Naive B cell (primary cell): Measurements from ENCODE around the gene TEX14. TPM values are rescaled to one million over a fixed set of nuclear protein-coding genes. Genes with fewer than 3 reads are reported as not detected.

Source experiments
- ATAC-seq, 2 donors: fragments of 150-1000 bp; cut with Tn5 transposase; 2 replicates each; pipeline ENCODE4 v1.10.0; 2021; ENCODE audit warnings: low read depth in 2 of 2, mild to moderate bottlenecking in 2 of 2, moderate library complexity in 2 of 2
- DNase-seq: peaks from one replicate; pipeline ENCODE4 v3.0.0; 2022
- H3K27ac Mint-ChIP-seq, 6 donors: one replicate each; pipeline ENCODE4 v1.8.0; 2020 to 2022; ENCODE audit warnings: mild to moderate bottlenecking in 6 of 6, mixed read lengths in 6 of 6, moderate library complexity in 5 of 6, inconsistent platforms in 2 of 6
- H3K27me3 Mint-ChIP-seq, 3 donors: one replicate each; pipeline ENCODE4 v1.8.0; 2021 to 2022; ENCODE audit warnings: mixed read lengths in 3 of 3, mild to moderate bottlenecking in 1 of 3
- H3K36me3 Mint-ChIP-seq, 2 donors: one replicate each; pipeline ENCODE4 v1.8.0; 2020 to 2022; ENCODE audit warnings: mixed read lengths in 2 of 2, inconsistent platforms in 1 of 2, mild to moderate bottlenecking in 1 of 2
- H3K4me1 Mint-ChIP-seq, 3 donors: one replicate each; pipeline ENCODE4 v1.8.0; 2020 to 2022; ENCODE audit warnings: mixed read lengths in 3 of 3, inconsistent platforms in 1 of 3, mild to moderate bottlenecking in 1 of 3, moderate library complexity in 1 of 3
- H3K4me3 Mint-ChIP-seq, 8 donors: one replicate each; pipeline ENCODE4 v1.8.0; 2020 to 2022; ENCODE audit warnings: mild to moderate bottlenecking in 8 of 8, mixed read lengths in 8 of 8, moderate library complexity in 8 of 8, inconsistent platforms in 2 of 8
- H3K9me3 Mint-ChIP-seq, 7 donors: one replicate each; pipeline ENCODE4 v1.8.0; 2020 to 2022; ENCODE audit warnings: mixed read lengths in 7 of 7, mild to moderate bottlenecking in 5 of 7, inconsistent platforms in 2 of 7, moderate library complexity in 1 of 7
- polyA plus RNA-seq, 6 donors: library from polyadenylated mRNA; unstranded; fragments of 300-500 nt; fragmentation: Illumina TruSeq; gene quantifications; one replicate each; pipeline ENCODE4 v1.2.3, GENCODE V29; 2021; ENCODE audit warnings: low read depth in 6 of 6

TEX14 gene
- polyA plus RNA-seq, 6 donors from 2014 or later: 0.26 to 1.0 (median 0.44) TPM; not detected in 3

DNA sequence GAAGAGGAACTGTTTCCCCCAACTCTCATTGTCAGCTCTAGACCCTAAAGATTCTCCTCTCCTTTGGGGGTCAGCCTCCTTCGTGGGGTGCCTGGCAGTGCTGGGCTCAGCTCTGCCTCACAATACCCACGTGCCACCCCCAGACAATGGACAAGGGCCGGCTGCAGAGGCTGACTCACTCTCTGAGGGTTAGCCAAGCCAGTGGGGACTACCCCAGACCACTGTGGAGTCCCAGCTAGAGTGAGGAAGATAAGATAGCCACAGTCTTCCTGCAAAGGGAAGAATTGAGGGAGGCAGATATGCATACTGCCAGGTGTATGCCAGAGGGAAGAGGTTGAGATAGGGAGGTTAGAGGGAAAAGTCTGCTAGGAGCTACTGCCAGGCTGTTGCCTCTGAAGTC, 163.9 kb downstream of the TEX14 start:
- Mint-ChIP-seq H3K4me1 (peaks cover 7 to 18% (median 11%) of the 10 kb centered on the region in 3 donors), H3K36me3 (no peaks in the 10 kb centered on the region)
- no peak for DNase-seq

DNA sequence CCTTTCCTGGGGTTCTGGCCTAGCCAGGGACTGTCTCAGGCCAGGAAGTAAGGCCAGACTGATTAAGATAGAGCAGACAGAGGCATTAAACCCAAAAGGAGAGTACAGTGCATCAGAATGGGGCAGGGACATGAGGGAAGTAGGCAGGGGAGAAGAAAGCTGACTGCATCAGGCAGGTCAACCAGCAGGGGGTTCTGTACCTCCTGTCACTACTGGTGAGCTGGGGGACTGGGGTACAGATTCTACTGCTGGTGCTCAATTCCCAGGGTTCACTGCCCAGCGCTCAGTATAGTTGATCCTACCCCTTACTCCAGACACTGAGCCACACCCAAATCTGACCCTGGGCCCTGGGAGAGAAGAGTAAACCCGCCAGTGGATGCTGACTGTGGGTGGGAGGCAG, 164.5 kb downstream of the TEX14 start:
- H3K36me3 Mint-ChIP-seq: no peaks in the 10 kb centered on the region
- ATAC-seq (no peak), DNase-seq (no peak)
- peak overlapping the region in 5 of 6 donors; percentile 43 to 89 (median 60) for H3K27ac Mint-ChIP-seq
- H3K27me3 Mint-ChIP-seq: peaks cover 2 to 25% (median 22%) of the 10 kb centered on the region in 3 donors
- no peak overlapping the region for H3K4me3 Mint-ChIP-seq
- H3K9me3 Mint-ChIP-seq: no peaks in the 10 kb centered on the region
- H3K4me1 Mint-ChIP-seq: peaks cover 4 to 11% (median 7%) of the 10 kb centered on the region in 3 donors

More for the DNA sequence above, 163.9 kb downstream of the TEX14 start:
- Mint-ChIP-seq H3K27me3 (peaks cover 5 to 32% (median 28%) of the 10 kb centered on the region in 3 donors), H3K27ac (peak overlapping the region in 1 of 6 donors; percentile 90), H3K9me3 (no peaks in the 10 kb centered on the region), H3K4me3 (peak overlapping the region in 1 of 8 donors; percentile 12)
- no peak for ATAC-seq

DNA sequence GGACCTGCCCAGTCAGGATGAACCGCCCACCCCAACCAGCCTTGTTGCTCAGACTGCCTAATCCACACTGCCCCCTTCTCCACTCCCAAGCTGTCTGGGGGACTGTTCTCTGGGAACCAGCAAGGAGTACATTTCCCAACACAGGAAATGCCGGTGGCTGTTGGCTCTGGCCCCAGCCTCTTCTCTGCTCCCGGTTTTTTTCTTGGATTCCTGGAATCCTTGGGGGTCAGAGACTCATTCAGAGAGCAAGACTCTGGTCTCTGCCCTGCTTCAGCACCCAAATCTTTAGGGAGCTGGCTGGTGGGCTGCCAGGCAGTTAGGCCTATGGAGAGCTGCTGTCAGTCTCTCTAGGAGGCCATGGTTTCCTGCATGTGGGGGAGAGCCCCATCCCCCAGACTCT, 166.6 kb downstream of the TEX14 start:
- H3K4me3 Mint-ChIP-seq: peak overlapping the region in 1 of 8 donors; percentile 37
- no peaks in the 10 kb centered on the region for H3K9me3 Mint-ChIP-seq
- ATAC-seq: no peak
- no peak for DNase-seq
- H3K4me1 Mint-ChIP-seq: peaks cover 2 to 9% (median 7%) of the 10 kb centered on the region in 3 donors
- peaks cover 0 to 23% (median 21%) of the 10 kb centered on the region in 3 donors for H3K27me3 Mint-ChIP-seq
- H3K36me3 Mint-ChIP-seq: no peaks in the 10 kb centered on the region
- H3K27ac Mint-ChIP-seq: no peak overlapping the region

DNA sequence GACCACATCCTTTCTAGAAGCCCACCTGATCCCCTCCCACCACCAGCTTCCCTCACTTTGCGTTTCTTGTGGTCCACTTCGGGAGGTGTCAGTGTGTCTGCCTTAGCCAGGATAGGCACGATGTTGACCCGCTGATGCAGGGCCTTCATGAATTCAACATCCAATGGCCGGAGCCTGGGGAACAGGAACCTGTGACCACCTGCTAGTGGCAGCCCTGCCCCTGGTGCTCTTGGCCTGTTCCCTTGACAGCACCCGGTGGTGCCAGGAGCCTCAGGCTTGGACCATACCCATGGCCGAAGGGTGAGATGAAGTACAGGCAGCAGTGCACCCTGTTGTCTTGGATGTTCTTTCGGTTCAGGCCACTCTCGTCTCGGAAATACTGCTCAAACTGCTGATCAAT, 170.2 kb downstream of the TEX14 start:
- H3K9me3 Mint-ChIP-seq: no peaks in the 10 kb centered on the region
- ATAC-seq (no peak), DNase-seq (no peak)
- peaks cover 0 to 3% (median under 1%) of the 10 kb centered on the region in 3 donors for H3K27me3 Mint-ChIP-seq
- peak overlapping the region in 1 of 6 donors; percentile 66 for H3K27ac Mint-ChIP-seq
- H3K4me1 Mint-ChIP-seq: peaks cover 6 to 17% (median 7%) of the 10 kb centered on the region in 3 donors
- H3K4me3 Mint-ChIP-seq: peak overlapping the region in 1 of 8 donors; percentile 60
- H3K36me3 Mint-ChIP-seq: no peaks in the 10 kb centered on the region

DNA sequence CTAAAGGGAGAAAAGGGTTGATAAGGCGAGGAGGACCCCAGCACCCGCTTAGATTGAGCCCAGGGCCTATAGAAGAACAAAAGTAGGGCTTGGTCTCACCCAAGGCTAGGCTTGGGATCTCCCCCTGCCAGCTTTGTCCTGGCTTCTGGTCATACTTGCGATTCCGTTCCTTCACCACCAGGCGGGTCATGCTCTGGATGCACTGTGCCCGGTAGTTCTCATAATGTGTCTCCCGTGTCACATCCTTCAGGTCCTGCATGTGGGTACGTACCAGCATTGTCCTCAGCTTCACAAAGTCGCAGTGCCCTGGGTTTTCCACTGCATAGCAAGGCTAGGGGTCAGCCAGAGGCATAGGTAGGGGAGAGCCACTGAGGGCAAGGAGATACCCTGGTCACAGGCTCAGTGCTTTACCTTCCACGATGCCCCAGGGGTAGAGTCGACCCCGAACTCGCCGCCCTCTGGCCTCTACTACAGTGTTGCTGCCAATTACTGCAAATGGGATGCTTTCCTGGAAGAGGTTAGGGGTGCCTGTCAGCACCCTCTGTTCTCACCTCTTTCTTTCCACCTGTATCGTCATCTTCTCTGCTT, 170.9 kb downstream of the TEX14 start:
- ATAC-seq (no peak), DNase-seq (no peak)
- Mint-ChIP-seq H3K4me3 (peak overlapping the region in 4 of 8 donors; percentile 20 to 60 (median 46)), H3K4me1 (peaks cover 13 to 25% (median 13%) of the 10 kb centered on the region in 3 donors), H3K27ac (peak overlapping the region in 1 of 6 donors; percentile 42), H3K27me3 (no peaks in the 10 kb centered on the region), H3K9me3 (no peaks in the 10 kb centered on the region), H3K36me3 (no peaks in the 10 kb centered on the region)

DNA sequence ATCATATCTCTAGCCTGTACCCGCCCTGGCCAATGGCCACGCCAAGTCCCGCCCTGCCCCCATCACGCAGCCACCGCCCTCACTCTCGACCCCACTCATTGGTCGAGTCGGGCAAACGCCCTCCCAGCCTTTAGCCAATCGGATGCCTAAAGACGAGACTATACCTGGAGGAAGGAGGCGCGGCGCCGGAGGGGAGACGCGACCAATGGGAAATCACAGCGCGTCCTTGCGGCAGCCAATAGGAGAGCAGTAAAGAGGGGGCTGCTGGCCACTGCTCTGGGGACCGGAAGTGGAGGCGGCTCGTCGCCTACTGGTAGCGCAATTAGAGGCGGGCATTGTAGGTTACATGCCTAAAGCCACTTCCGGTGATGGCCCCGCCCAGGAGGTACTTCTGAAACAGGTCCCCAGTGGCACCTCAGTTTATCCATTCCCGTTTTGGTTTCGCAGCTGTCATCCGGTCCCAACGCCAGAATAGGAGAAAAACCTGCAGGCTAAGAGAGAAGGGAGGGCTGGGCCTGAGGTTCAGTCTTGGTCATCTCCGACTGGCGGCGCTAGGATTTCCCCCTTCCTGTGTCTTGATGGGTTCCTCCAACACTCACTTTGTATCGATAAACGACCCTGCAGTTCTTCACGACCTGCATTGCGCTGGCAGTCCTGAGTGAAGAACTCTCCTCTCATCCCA, 173.8 kb downstream of the TEX14 start:
- peaks cover 33 to 48% (median 37%) of the 10 kb centered on the region in 3 donors for H3K4me1 Mint-ChIP-seq

DNA sequence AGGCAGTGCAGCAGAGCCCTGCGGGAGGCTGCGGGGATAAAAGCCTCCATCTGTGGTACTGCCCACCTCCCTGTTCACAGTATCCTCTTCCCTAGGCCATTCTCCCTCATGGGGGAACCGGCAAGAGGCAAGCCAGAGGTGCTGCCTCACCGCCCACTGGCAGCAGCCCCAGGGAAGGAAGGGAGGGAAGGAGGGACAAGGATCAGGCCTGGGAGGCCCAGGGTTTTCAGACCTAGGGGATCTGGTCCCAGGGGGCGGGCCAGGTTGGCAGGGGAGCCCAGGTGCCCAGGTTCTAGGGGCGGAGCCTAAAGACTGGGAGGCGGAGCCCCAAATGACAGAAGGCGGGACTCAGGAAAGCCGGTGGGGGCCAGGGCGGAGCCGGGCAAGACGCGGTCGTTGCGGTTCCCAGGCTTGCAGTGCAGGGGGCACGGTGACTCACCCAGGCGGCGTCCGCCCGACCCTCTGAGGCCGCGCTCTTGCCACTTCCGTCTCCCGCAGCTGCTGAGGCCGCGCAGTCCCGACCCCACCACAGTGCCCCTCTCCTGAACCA, 174.4 kb downstream of the TEX14 start:
- peaks cover 37 to 53% (median 43%) of the 10 kb centered on the region in 3 donors for H3K4me1 Mint-ChIP-seq
- DNase-seq: no peak

More for the DNA sequence above, 173.8 kb downstream of the TEX14 start:
- Mint-ChIP-seq H3K27ac (peak overlapping the region; percentile 88 to 98 (median 96)), H3K9me3 (no peaks in the 10 kb centered on the region), H3K36me3 (no peaks in the 10 kb centered on the region), H3K4me3 (peak overlapping the region; percentile 83 to 100 (median 96)), H3K27me3 (no peaks in the 10 kb centered on the region)
- DNase-seq (peak; percentile 100), ATAC-seq (peak; percentile 77)

DNA sequence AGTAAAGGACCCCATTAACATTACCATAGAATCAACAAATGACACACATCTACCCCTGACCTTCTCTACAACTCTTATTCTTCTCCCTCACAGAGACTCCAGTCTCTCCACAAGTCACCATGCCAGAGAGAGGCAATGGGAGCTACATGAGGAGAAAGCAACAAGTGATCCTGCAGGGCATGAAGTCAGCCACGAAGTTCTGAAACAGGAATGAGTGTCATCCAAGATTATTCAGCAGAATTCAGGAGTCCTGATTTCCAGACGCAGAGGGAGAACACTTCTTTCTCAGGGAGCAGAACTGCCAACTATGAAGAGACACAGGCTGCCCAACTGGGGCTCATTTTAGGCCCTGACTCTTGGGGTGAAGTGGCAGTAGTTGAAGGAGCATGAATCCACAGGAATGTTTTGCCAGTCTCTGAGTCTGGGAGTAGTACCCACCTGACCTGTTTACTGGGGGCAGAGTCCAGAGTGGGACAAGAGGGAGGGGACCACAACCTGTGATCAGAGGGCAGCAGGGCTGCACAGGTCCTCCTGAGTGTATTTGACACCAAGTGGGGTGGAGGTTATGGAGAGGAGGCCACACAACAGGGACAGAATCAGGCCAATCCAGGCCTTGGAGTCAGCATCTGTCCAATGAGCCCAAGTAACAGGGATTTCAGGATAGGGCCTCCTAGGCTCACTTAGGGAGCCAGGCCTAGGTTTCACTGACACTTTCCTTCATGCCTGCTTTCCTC, 175.0 kb downstream of the TEX14 start:
- Mint-ChIP-seq H3K27me3 (no peaks in the 10 kb centered on the region), H3K36me3 (peaks cover 2 to 3% of the 10 kb centered on the region in 2 donors), H3K9me3 (no peaks in the 10 kb centered on the region), H3K4me1 (peaks cover 41 to 58% (median 49%) of the 10 kb centered on the region in 3 donors), H3K4me3 (peak overlapping the region; percentile 83 to 100 (median 96)), H3K27ac (peak overlapping the region; percentile 90 to 97 (median 94))
- no peak for ATAC-seq
- DNase-seq: no peak

More for the DNA sequence above, 174.4 kb downstream of the TEX14 start:
- Mint-ChIP-seq H3K4me3 (peak overlapping the region; percentile 83 to 100 (median 96)), H3K27ac (peak overlapping the region; percentile 72 to 98 (median 96)), H3K36me3 (no peaks in the 10 kb centered on the region), H3K9me3 (no peaks in the 10 kb centered on the region), H3K27me3 (no peaks in the 10 kb centered on the region)
- ATAC-seq: no peak

DNA sequence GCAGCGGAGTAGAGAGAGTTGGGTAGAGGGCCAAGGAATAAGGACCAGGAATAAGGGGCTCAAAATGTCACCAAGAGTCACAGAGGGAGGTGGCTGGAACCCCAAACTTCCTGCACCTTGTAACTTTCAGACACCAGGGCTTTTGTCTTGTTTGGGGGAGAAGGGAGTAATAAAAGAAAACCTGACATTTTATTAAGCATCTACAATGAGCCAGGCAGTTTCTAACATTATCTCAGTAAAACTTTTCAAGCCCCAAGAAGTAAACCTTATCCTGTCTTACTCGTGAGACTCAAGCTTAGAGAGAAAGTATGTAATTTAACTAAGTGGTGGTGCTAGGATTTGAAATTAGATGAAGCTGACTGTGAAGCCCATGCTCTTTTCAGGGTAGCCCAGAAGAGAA, 176.6 kb downstream of the TEX14 start:
- Mint-ChIP-seq H3K27me3 (no peaks in the 10 kb centered on the region), H3K27ac (peak overlapping the region in 4 of 6 donors; percentile 58 to 92 (median 64)), H3K9me3 (no peaks in the 10 kb centered on the region), H3K4me1 (peaks cover 53 to 72% (median 65%) of the 10 kb centered on the region in 3 donors), H3K4me3 (peak overlapping the region; percentile 72 to 100 (median 87)), H3K36me3 (peaks cover 17 to 18% of the 10 kb centered on the region in 2 donors)
- DNase-seq (no peak), ATAC-seq (no peak)

DNA sequence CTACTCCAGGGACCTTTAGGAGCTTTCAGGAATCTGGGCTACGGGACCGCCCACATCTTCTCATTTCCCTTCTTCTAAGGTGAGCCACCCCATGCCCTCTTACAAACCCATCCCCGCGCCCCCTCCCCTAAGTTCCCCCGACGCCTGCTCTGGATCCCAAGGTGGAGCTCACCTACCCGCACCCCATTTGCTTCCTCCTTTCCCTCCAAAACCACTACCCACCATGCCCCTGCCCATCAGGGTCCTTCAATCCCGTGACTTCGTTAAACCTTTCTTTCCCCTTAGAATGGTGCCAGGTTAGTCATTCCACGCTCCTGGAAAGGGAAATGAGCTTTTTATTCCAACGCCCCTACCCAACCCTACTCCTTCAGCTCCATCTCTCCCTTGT, 177.1 kb downstream of the TEX14 start:
- Mint-ChIP-seq H3K36me3 (peaks cover 22 to 23% of the 10 kb centered on the region in 2 donors), H3K4me3 (peak overlapping the region; percentile 72 to 100 (median 87)), H3K9me3 (no peaks in the 10 kb centered on the region), H3K27ac (peak overlapping the region in 5 of 6 donors; percentile 42 to 97 (median 92)), H3K27me3 (no peaks in the 10 kb centered on the region), H3K4me1 (peaks cover 53 to 74% (median 70%) of the 10 kb centered on the region in 3 donors)
- ATAC-seq (no peak), DNase-seq (no peak)

DNA sequence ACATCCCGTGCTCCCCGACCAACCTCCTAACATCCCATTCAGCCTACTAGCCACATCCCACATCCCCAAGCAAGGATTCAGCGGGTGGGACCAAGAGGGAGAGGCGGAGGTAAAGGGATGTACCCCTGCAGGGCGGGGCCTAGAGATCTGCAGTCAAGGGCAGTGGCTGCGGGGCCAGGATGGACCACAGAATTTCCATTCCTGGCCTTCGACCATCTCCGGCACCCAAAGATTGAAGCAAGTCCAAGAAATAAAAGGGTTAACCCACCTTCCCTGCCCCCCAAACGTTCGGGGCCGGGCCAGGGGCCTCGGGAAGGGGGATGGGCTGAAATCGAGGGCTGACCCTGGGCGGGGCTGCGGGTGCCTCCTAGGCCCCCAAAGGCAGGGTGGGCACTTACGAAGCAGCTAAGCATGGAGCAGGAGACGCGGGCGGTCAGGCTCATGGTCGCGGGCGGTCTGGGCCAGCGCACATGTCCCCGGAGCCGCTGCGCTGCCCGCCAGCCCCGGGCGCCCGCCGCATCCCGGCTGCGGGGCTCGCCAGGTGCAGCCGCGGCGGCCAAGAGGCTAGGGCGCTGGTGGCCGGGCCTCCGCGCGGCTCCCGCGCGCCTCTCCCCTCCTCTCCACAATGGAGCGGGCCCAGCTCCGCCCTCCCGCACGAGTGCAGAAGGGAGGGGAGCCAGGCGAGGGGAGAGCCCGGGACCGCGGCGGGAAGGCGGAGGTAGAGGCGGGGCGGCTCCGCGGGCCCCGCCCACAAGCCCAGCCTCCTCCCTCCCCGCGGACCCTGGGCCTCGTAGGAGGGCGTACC, 177.7 kb downstream of the TEX14 start, which contains the start of gene MTMR4:
Gene MTMR4, minus strand, starts transcription at position 674 of the 805 bp plus-strand sequence. Its CDS starts 231 bp downstream, at position 443.
- no peaks in the 10 kb centered on the region for H3K27me3 Mint-ChIP-seq
- peaks cover 28 to 29% of the 10 kb centered on the region in 2 donors for H3K36me3 Mint-ChIP-seq
- peak within 1 kb of the TSS; percentile 83 to 100 (median 91) for H3K4me3 Mint-ChIP-seq
- no peaks in the 10 kb centered on the region for H3K9me3 Mint-ChIP-seq
- ATAC-seq (no peak), DNase-seq (peak; percentile 57)
- peaks cover 53 to 73% (median 71%) of the 10 kb centered on the region in 3 donors for H3K4me1 Mint-ChIP-seq
- peak within 1 kb of the TSS in 5 of 6 donors; percentile 86 to 97 (median 92) for H3K27ac Mint-ChIP-seq

DNA sequence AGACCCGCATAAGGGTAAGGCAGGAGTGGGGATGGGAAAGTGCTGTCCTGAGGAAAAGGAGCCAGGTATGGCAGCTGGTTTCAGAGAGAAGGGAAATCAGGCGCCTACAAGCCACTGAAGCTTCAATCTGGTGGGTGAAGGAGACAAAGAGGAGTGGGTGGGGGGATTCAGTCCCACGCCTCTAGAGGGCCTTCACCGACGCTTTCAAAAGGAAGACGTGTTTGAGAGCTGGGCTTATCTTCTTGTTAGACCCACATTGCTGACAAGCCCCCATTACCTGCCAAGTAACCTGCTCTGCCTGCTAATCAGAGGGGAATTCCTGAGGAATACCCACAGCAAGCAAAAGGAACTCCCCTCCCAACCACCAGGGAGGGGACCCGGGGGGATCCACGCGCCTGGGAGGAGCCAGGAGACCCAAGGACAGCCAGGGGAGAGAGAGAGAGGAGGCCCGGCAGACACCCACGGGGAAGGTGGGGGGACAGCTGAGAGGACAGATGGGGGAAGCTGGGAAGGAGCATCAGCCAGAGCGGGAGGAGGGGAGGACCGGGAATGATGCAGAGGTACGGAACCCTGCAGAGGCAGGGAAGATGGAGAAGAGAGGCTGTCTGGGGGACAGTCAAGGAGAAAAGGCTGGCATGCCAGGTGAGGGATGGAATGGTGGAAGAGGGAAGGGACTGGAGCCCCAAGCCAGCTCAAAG, 178.4 kb downstream of the TEX14 start:
- H3K27ac Mint-ChIP-seq: peak overlapping the region in 5 of 6 donors; percentile 57 to 93 (median 87)
- H3K36me3 Mint-ChIP-seq: peaks cover 31 to 34% of the 10 kb centered on the region in 2 donors
- DNase-seq (no peak), ATAC-seq (no peak)
- H3K9me3 Mint-ChIP-seq: no peaks in the 10 kb centered on the region
- no peaks in the 10 kb centered on the region for H3K27me3 Mint-ChIP-seq
- peak overlapping the region; percentile 83 to 94 (median 87) for H3K4me3 Mint-ChIP-seq
- H3K4me1 Mint-ChIP-seq: peaks cover 53 to 71% (median 67%) of the 10 kb centered on the region in 3 donors
